ENCODE measurements around the gene BORCS5. TPM values are rescaled to one million over a fixed set of nuclear protein-coding genes. Genes with fewer than 3 reads are reported as not detected.

Gene BORCS5
- total and polyA plus RNA-seq, 2 experiments from 2014 or later: 11.3 to 12.6 TPM

GRCh38 chr12:12483438-12483837 lies 126.6 kb downstream of the BORCS5 start:
- H2AFZ ChIP-seq: no peak overlapping the region
- no peak overlapping the region for H3K27ac Mint-ChIP-seq

GRCh38 chr12:12486661-12487240 lies 129.9 kb downstream of the BORCS5 start:
- Histone ChIP-seq H3K9me2 (ENCODE audit: insufficient read depth) (no peaks in the 10 kb centered on the region), H4K20me1 (replicated peaks; ENCODE audit: insufficient read depth) (no peaks in the 10 kb centered on the region; the same call in 1 of the 2 replicates), H3K79me2 (replicated peaks; ENCODE audit: insufficient read depth) (peaks cover 24% of the 10 kb centered on the region), H2AFZ (no peak overlapping the region), H3K4me2 (no peak overlapping the region), H3K36me3 (ENCODE audit: insufficient read depth) (peaks cover 17% of the 10 kb centered on the region), H3F3A (replicated peaks; ENCODE audit: low read depth) (0 out of 2 replicates have a peak, but pooled peaks cover 2% of the 10 kb centered on the region), H3K27ac (ENCODE audit: low read depth) (no peak overlapping the region), H3K4me1 (ENCODE audit: insufficient read depth) (no peaks in the 10 kb centered on the region), H3K4me3 (no peak overlapping the region), H3K27me3 (ENCODE audit: insufficient read depth) (no peaks in the 10 kb centered on the region)
- Mint-ChIP-seq H3K9me3 (no peaks in the 10 kb centered on the region), H3K4me3 (no peak overlapping the region), H3K27me3 (ENCODE audit: insufficient read depth, low read depth, poor library complexity) (no peaks in the 10 kb centered on the region), H3K4me1 (peaks cover 3% of the 10 kb centered on the region; the same call in 1 of the 3 replicates), H3K36me3 (ENCODE audit: low read depth) (peaks cover 39% of the 10 kb centered on the region), H3K27ac (no peak overlapping the region)
- no peak for DNase-seq (ENCODE audit: low spot score)
- no peak for ATAC-seq
- TF ChIP-seq CREB1 (CRISPR knock-in tag; IDR thresholded peaks at IDR 0.05; ENCODE audit: low read depth) (no peak), NANOG (IDR thresholded peaks at IDR 0.05; ENCODE audit: borderline replicate concordance) (no peak), POLR2AphosphoS5 (IDR thresholded peaks at IDR 0.05; ENCODE audit: low read depth) (no peak), ZNF331 (CRISPR knock-in tag; IDR thresholded peaks at IDR 0.05; ENCODE audit: low read depth) (no peak), ZNF462 (CRISPR knock-in tag; IDR thresholded peaks at IDR 0.05) (no peak), ZNF114 (CRISPR knock-in tag; IDR thresholded peaks at IDR 0.05) (no peak), JUNB (IDR thresholded peaks at IDR 0.05; ENCODE audit: unreplicated experiment) (no peak), ETS1 (IDR thresholded peaks at IDR 0.05) (no peak), STAT1 (IDR thresholded peaks at IDR 0.05; ENCODE audit: unreplicated experiment) (no peak), EZH2 (IDR thresholded peaks at IDR 0.05; ENCODE audit: low read depth, unreplicated experiment) (no peak), EZH2phosphoT487 (IDR thresholded peaks at IDR 0.05; ENCODE audit: unreplicated experiment) (no peak), CTCF (conservative IDR thresholded peaks at IDR 0.05; ENCODE audit: low read depth in 2 of 2) (no peak)

More at GRCh38 chr12:12483438-12483837, 126.6 kb downstream of the BORCS5 start:
- Mint-ChIP-seq H3K4me3 (no peak overlapping the region), H3K4me1 (peaks cover 15% of the 10 kb centered on the region; the same call in 2 of the 3 replicates), H3K9me3 (no peaks in the 10 kb centered on the region), H3K27me3 (ENCODE audit: insufficient read depth, low read depth, poor library complexity) (no peaks in the 10 kb centered on the region), H3K36me3 (ENCODE audit: low read depth) (peaks cover 57% of the 10 kb centered on the region)
- Histone ChIP-seq H4K20me1 (replicated peaks; ENCODE audit: insufficient read depth) (no peaks in the 10 kb centered on the region; the same call in 1 of the 2 replicates), H3K79me2 (replicated peaks; ENCODE audit: insufficient read depth) (peaks cover 2% of the 10 kb centered on the region; the same call in 1 of the 2 replicates), H3K4me1 (ENCODE audit: insufficient read depth) (no peaks in the 10 kb centered on the region; the same call in 1 of the 2 replicates), H3F3A (replicated peaks; ENCODE audit: low read depth) (0 out of 2 replicates have a peak, but pooled peaks cover 2% of the 10 kb centered on the region), H3K27me3 (ENCODE audit: insufficient read depth) (no peaks in the 10 kb centered on the region), H3K27ac (ENCODE audit: low read depth) (no peak overlapping the region), H3K4me3 (no peak overlapping the region), H3K4me2 (no peak overlapping the region), H3K9me2 (ENCODE audit: insufficient read depth) (no peaks in the 10 kb centered on the region), H3K36me3 (ENCODE audit: insufficient read depth) (peaks cover 21% of the 10 kb centered on the region)
- TF ChIP-seq NANOG (IDR thresholded peaks at IDR 0.05; ENCODE audit: borderline replicate concordance): no peak
- no peak for ATAC-seq
- DNase-seq (ENCODE audit: low spot score): no peak
